ENCODE results near the gene SPAG17.

DNA sequence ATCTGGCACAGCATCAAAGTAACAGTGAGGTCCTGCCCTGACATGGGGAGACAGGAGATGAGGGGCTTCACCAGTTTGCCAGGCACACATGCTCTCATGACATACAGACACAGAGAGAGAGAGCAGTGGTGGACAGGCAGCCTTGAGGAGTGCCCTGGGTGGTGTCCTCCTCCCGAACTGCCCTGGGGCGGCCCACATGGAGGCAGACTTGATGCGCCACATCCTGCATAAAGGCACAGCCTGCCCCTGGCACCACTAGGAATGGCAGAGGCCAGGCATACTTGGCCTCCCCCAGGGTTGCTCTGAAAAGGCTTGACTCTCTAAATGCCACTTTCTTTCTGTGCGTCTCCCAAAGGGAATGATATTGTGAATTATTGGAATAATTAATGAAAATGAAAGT is 67.5 kb downstream of the SPAG17 start:
- no peak for TF ChIP-seq POLR2A (IDR thresholded peaks at IDR 0.05)
- TF ChIP-seq, protein P1, sequence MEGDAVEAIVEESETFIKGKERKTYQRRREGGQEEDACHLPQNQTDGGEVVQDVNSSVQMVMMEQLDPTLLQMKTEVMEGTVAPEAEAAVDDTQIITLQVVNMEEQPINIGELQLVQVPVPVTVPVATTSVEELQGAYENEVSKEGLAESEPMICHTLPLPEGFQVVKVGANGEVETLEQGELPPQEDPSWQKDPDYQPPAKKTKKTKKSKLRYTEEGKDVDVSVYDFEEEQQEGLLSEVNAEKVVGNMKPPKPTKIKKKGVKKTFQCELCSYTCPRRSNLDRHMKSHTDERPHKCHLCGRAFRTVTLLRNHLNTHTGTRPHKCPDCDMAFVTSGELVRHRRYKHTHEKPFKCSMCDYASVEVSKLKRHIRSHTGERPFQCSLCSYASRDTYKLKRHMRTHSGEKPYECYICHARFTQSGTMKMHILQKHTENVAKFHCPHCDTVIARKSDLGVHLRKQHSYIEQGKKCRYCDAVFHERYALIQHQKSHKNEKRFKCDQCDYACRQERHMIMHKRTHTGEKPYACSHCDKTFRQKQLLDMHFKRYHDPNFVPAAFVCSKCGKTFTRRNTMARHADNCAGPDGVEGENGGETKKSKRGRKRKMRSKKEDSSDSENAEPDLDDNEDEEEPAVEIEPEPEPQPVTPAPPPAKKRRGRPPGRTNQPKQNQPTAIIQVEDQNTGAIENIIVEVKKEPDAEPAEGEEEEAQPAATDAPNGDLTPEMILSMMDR (IDR thresholded peaks at IDR 0.05) = no peak
